Osteocyte (in vitro differentiated cells): ENCODE results near the gene FOXN3. TPM values are rescaled to one million over a fixed set of nuclear protein-coding genes. Genes with fewer than 3 reads are reported as not detected.
A peak's percentile ranks its signal among the peaks of the same experiment; 100 is the strongest.

ENCODE experiments used
- DNase-seq: peaks from one replicate; pipeline ENCODE4 v3.0.0; 2021; ENCODE audit warnings: mixed read lengths; ENCODE audit not compliant: unreplicated experiment; ENCODE audit errors: extremely low spot score
- H3K27ac Mint-ChIP-seq: one replicate; pipeline ENCODE4 v1.8.0; 2021; ENCODE audit warnings: mild to moderate bottlenecking, mixed read lengths; ENCODE audit not compliant: unreplicated experiment
- H3K27me3 Mint-ChIP-seq: one replicate; pipeline ENCODE4 v1.8.0; 2021; ENCODE audit warnings: mixed read lengths; ENCODE audit not compliant: unreplicated experiment
- H3K36me3 Mint-ChIP-seq: one replicate; pipeline ENCODE4 v1.8.0; 2021; ENCODE audit warnings: mixed read lengths; ENCODE audit not compliant: unreplicated experiment
- H3K4me1 Mint-ChIP-seq: one replicate; pipeline ENCODE4 v1.8.0; 2021; ENCODE audit warnings: mixed read lengths; ENCODE audit not compliant: unreplicated experiment
- H3K4me3 Mint-ChIP-seq: one replicate; pipeline ENCODE4 v1.8.0; 2021; ENCODE audit warnings: mild to moderate bottlenecking, moderate library complexity, mixed read lengths; ENCODE audit not compliant: unreplicated experiment
- H3K9me3 Mint-ChIP-seq: one replicate; pipeline ENCODE4 v1.8.0; 2021; ENCODE audit warnings: mixed read lengths; ENCODE audit not compliant: unreplicated experiment
- CTCF ChIP-seq: fragments of 200-600 bp; sonication (generic); IDR thresholded peaks from 2 replicates; pipeline ENCODE4 v1.5.0; 2021; ENCODE audit warnings: antibody characterized with exemption, mild to moderate bottlenecking, moderate library complexity
- total RNA-seq: library from RNA; stranded (reverse); gene quantifications from 2 replicates; pipeline ENCODE4 v1.2.1, GENCODE V29; 2021

Gene FOXN3
- total RNA-seq, 1 donor from 2014 or later = 120 TPM

GRCh38 chr14:89405712-89406111 is 11.3 kb downstream of the FOXN3 start:
- Mint-ChIP-seq H3K9me3 (no peaks in the 10 kb centered on the region), H3K4me1 (peaks cover 36% of the 10 kb centered on the region), H3K27me3 (no peaks in the 10 kb centered on the region), H3K27ac (no peak overlapping the region), H3K4me3 (no peak overlapping the region), H3K36me3 (peaks cover 24% of the 10 kb centered on the region)
- no peak for DNase-seq
- TF ChIP-seq CTCF = no peak

- no peaks in the 10 kb centered on the region for H3K9me3 Mint-ChIP-seq
- H3K4me1 Mint-ChIP-seq = peaks cover 42% of the 10 kb centered on the region
- H3K4me3 Mint-ChIP-seq = no peak overlapping the region
- peaks cover 31% of the 10 kb centered on the region for H3K36me3 Mint-ChIP-seq
- no peaks in the 10 kb centered on the region for H3K27me3 Mint-ChIP-seq
- no peak overlapping the region for H3K27ac Mint-ChIP-seq
- no peak for DNase-seq
- TF ChIP-seq CTCF = no peak
These were observed 14.7 kb downstream of the FOXN3 start for GRCh38 chr14:89402363-89402762.

GRCh38 chr14:89401761-89402160 is 15.3 kb downstream of the FOXN3 start:
- H3K4me1 Mint-ChIP-seq = peaks cover 37% of the 10 kb centered on the region
- H3K27me3 Mint-ChIP-seq = no peaks in the 10 kb centered on the region
- no peaks in the 10 kb centered on the region for H3K9me3 Mint-ChIP-seq
- peak overlapping the region; percentile 76 for H3K27ac Mint-ChIP-seq
- TF ChIP-seq CTCF = no peak
- DNase-seq = no peak
- H3K4me3 Mint-ChIP-seq = no peak overlapping the region
- peaks cover 31% of the 10 kb centered on the region for H3K36me3 Mint-ChIP-seq

- no peak for DNase-seq
- Mint-ChIP-seq H3K36me3 (peaks cover 31% of the 10 kb centered on the region), H3K4me1 (peaks cover 32% of the 10 kb centered on the region), H3K9me3 (no peaks in the 10 kb centered on the region), H3K27ac (peak overlapping the region; percentile 76), H3K4me3 (no peak overlapping the region), H3K27me3 (no peaks in the 10 kb centered on the region)
- no peak for TF ChIP-seq CTCF
These were observed 15.8 kb downstream of the FOXN3 start for GRCh38 chr14:89401241-89401640.

- no peaks in the 10 kb centered on the region for H3K9me3 Mint-ChIP-seq
- H3K27ac Mint-ChIP-seq = peak overlapping the region; percentile 77
- TF ChIP-seq CTCF = no peak
- peaks cover 36% of the 10 kb centered on the region for H3K36me3 Mint-ChIP-seq
- H3K4me3 Mint-ChIP-seq = no peak overlapping the region
- H3K27me3 Mint-ChIP-seq = no peaks in the 10 kb centered on the region
- H3K4me1 Mint-ChIP-seq = peaks cover 32% of the 10 kb centered on the region
- DNase-seq = no peak
These were observed 16.5 kb downstream of the FOXN3 start for GRCh38 chr14:89400529-89400928.
